ENCODE measurements around the gene RIMBP2.

Gene RIMBP2

DNA sequence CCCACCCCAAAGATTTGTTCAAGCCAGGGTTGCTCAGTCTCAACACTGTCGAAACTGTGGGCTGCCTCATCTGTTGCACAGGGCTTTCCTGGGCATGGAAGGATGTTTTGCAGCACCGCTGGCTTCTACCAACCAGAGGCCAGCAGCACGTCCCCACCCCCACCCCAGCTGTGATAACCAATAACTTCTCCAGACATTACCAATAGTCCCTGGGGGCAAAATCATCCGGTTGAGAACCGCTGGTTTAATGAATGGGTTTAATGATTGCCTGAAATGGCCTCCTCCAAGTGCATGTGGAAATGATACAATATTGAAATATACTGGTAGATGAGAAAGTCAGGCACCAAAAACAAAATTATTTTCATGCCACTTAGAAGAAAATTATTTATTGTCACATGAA, 44.5 kb downstream of the RIMBP2 start:
- H3K4me3 ChIP-seq (ENCODE audit: low read length in 2 of 2), result no peak overlapping the region
- H3K9me3 ChIP-seq (ENCODE audit: control insufficient read depth in 2 of 2, low read length in 2 of 2), result no peaks in the 10 kb centered on the region
- no peaks in the 10 kb centered on the region for H3K4me1 ChIP-seq (ENCODE audit: control insufficient read depth in 2 of 2, insufficient read depth in 2 of 2, low read length in 2 of 2)
- no peak overlapping the region for H3K27ac ChIP-seq (ENCODE audit: low read depth in 2 of 2, low read length in 2 of 2)
- H3K9ac ChIP-seq (ENCODE audit: low read depth in 1 of 2, low read length in 2 of 2), result no peak overlapping the region
- H3K36me3 ChIP-seq (ENCODE audit: control insufficient read depth in 2 of 2, insufficient read depth in 2 of 2, low read length in 2 of 2), result no peaks in the 10 kb centered on the region
- no peaks in the 10 kb centered on the region for H3K27me3 ChIP-seq (ENCODE audit: control insufficient read depth in 2 of 2, insufficient read depth in 2 of 2, low read length in 2 of 2)

- H3K4me3 ChIP-seq (ENCODE audit: low read length in 2 of 2), result no peak overlapping the region
- no peaks in the 10 kb centered on the region for H3K4me1 ChIP-seq (ENCODE audit: control insufficient read depth in 2 of 2, insufficient read depth in 2 of 2, low read length in 2 of 2)
- H3K27ac ChIP-seq (ENCODE audit: low read depth in 2 of 2, low read length in 2 of 2), result no peak overlapping the region
- no peaks in the 10 kb centered on the region for H3K9me3 ChIP-seq (ENCODE audit: control insufficient read depth in 2 of 2, low read length in 2 of 2)
- no peaks in the 10 kb centered on the region for H3K27me3 ChIP-seq (ENCODE audit: control insufficient read depth in 2 of 2, insufficient read depth in 2 of 2, low read length in 2 of 2)
- no peak overlapping the region for H3K9ac ChIP-seq (ENCODE audit: low read depth in 1 of 2, low read length in 2 of 2)
- H3K36me3 ChIP-seq (ENCODE audit: control insufficient read depth in 2 of 2, insufficient read depth in 2 of 2, low read length in 2 of 2), result no peaks in the 10 kb centered on the region
These were observed 46.3 kb downstream of the RIMBP2 start for GRCh38 chr12:130669797-130670196.

- Histone ChIP-seq H3K36me3 (ENCODE audit: control insufficient read depth in 2 of 2, insufficient read depth in 2 of 2, low read length in 2 of 2) (no peaks in the 10 kb centered on the region), H3K27me3 (ENCODE audit: control insufficient read depth in 2 of 2, insufficient read depth in 2 of 2, low read length in 2 of 2) (no peaks in the 10 kb centered on the region), H3K4me3 (ENCODE audit: low read length in 2 of 2) (no peak overlapping the region), H3K9ac (ENCODE audit: low read depth in 1 of 2, low read length in 2 of 2) (no peak overlapping the region), H3K27ac (ENCODE audit: low read depth in 2 of 2, low read length in 2 of 2) (no peak overlapping the region), H3K9me3 (ENCODE audit: control insufficient read depth in 2 of 2, low read length in 2 of 2) (no peaks in the 10 kb centered on the region), H3K4me1 (ENCODE audit: control insufficient read depth in 2 of 2, insufficient read depth in 2 of 2, low read length in 2 of 2) (no peaks in the 10 kb centered on the region)
These were observed 46.9 kb downstream of the RIMBP2 start for GRCh38 chr12:130669205-130669557.

DNA sequence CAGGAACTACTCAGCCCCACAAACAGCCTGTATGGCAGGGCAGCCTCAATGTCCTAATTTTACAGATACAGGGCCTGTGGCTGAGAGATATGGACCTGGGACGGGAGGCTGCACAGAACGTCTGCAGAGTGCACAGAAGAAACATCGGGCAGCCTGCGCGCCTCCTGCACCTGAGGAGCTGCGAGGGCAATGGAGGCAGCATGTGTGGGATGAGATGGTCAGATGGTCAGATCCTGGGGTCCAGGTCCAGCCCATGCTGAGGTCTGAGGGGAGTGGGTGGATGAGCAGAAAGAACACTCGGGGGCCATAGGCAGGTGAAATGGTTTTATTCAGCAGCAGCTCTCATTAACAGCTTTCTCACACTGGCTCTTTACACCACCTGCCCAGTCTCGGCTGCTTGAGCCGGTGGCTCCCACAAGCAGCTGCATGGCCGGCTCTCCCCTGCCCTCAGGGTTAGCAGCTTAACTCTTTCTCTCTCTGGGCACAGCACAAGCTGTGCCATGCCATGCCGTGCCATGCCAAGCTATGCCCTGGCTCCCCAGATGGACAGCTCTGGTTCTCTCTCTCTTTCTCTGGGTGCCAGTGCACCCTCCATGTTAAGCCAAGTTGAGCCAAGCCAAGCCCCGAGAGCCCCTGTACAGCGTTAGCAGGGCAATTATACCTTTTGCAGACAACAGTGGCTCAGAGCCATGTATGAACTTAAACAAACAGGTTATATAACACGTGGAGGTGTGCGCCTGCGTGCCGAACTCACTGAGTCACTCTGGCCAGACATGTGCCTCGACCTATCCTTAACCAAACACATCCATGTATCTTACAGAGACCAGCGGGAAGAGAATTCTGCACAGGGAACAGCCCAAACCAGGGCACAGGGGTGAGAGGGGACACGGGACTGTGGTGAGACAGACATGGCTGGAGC, 47.6 kb downstream of the RIMBP2 start:
- no peaks in the 10 kb centered on the region for H3K36me3 ChIP-seq (ENCODE audit: control insufficient read depth in 2 of 2, insufficient read depth in 2 of 2, low read length in 2 of 2)
- no peak overlapping the region for H3K4me3 ChIP-seq (ENCODE audit: low read length in 2 of 2)
- no peak overlapping the region for H3K27ac ChIP-seq (ENCODE audit: low read depth in 2 of 2, low read length in 2 of 2)
- no peaks in the 10 kb centered on the region for H3K4me1 ChIP-seq (ENCODE audit: control insufficient read depth in 2 of 2, insufficient read depth in 2 of 2, low read length in 2 of 2)
- H3K9ac ChIP-seq (ENCODE audit: low read depth in 1 of 2, low read length in 2 of 2), result no peak overlapping the region
- H3K27me3 ChIP-seq (ENCODE audit: control insufficient read depth in 2 of 2, insufficient read depth in 2 of 2, low read length in 2 of 2), result no peaks in the 10 kb centered on the region
- H3K9me3 ChIP-seq (ENCODE audit: control insufficient read depth in 2 of 2, low read length in 2 of 2), result no peaks in the 10 kb centered on the region

- Histone ChIP-seq H3K36me3 (ENCODE audit: control insufficient read depth in 2 of 2, insufficient read depth in 2 of 2, low read length in 2 of 2) (no peaks in the 10 kb centered on the region), H3K9ac (ENCODE audit: low read depth in 1 of 2, low read length in 2 of 2) (no peak overlapping the region), H3K27me3 (ENCODE audit: control insufficient read depth in 2 of 2, insufficient read depth in 2 of 2, low read length in 2 of 2) (no peaks in the 10 kb centered on the region), H3K4me1 (ENCODE audit: control insufficient read depth in 2 of 2, insufficient read depth in 2 of 2, low read length in 2 of 2) (no peaks in the 10 kb centered on the region), H3K9me3 (ENCODE audit: control insufficient read depth in 2 of 2, low read length in 2 of 2) (no peaks in the 10 kb centered on the region), H3K4me3 (ENCODE audit: low read length in 2 of 2) (no peak overlapping the region), H3K27ac (ENCODE audit: low read depth in 2 of 2, low read length in 2 of 2) (no peak overlapping the region)
These were observed 48.6 kb downstream of the RIMBP2 start for GRCh38 chr12:130667421-130667960.

GRCh38 chr12:130666645-130667044, 49.5 kb downstream of the RIMBP2 start:
- Histone ChIP-seq H3K27ac (ENCODE audit: low read depth in 2 of 2, low read length in 2 of 2) (no peak overlapping the region), H3K9ac (ENCODE audit: low read depth in 1 of 2, low read length in 2 of 2) (no peak overlapping the region), H3K4me3 (ENCODE audit: low read length in 2 of 2) (no peak overlapping the region), H3K27me3 (ENCODE audit: control insufficient read depth in 2 of 2, insufficient read depth in 2 of 2, low read length in 2 of 2) (no peaks in the 10 kb centered on the region), H3K9me3 (ENCODE audit: control insufficient read depth in 2 of 2, low read length in 2 of 2) (no peaks in the 10 kb centered on the region), H3K36me3 (ENCODE audit: control insufficient read depth in 2 of 2, insufficient read depth in 2 of 2, low read length in 2 of 2) (no peaks in the 10 kb centered on the region), H3K4me1 (ENCODE audit: control insufficient read depth in 2 of 2, insufficient read depth in 2 of 2, low read length in 2 of 2) (no peaks in the 10 kb centered on the region)

DNA sequence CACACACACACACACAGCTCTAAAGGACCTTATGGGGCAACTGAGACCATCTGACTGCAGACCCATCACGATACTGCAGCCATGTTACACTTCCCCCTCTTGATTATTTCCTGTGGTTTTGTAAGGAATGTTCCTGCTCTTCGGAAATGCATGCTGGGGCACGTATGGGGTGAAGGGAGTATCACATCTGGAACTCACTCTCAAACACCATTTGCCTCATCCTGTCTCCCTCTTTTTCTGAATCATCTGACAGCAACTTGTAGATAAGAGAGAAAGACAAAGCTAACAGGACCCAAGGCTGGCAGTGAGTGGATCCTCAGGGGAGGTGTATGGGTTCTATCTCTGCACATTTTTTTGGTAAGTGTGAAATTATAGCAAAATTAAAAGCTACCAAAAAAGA, 50.3 kb downstream of the RIMBP2 start:
- Histone ChIP-seq H3K9me3 (ENCODE audit: control insufficient read depth in 2 of 2, low read length in 2 of 2) (no peaks in the 10 kb centered on the region), H3K27me3 (ENCODE audit: control insufficient read depth in 2 of 2, insufficient read depth in 2 of 2, low read length in 2 of 2) (no peaks in the 10 kb centered on the region), H3K9ac (ENCODE audit: low read depth in 1 of 2, low read length in 2 of 2) (no peak overlapping the region), H3K36me3 (ENCODE audit: control insufficient read depth in 2 of 2, insufficient read depth in 2 of 2, low read length in 2 of 2) (no peaks in the 10 kb centered on the region), H3K4me3 (ENCODE audit: low read length in 2 of 2) (no peak overlapping the region), H3K27ac (ENCODE audit: low read depth in 2 of 2, low read length in 2 of 2) (no peak overlapping the region), H3K4me1 (ENCODE audit: control insufficient read depth in 2 of 2, insufficient read depth in 2 of 2, low read length in 2 of 2) (no peaks in the 10 kb centered on the region)

- Histone ChIP-seq H3K9me3 (ENCODE audit: control insufficient read depth in 2 of 2, low read length in 2 of 2) (no peaks in the 10 kb centered on the region), H3K27ac (ENCODE audit: low read depth in 2 of 2, low read length in 2 of 2) (no peak overlapping the region), H3K4me3 (ENCODE audit: low read length in 2 of 2) (no peak overlapping the region), H3K4me1 (ENCODE audit: control insufficient read depth in 2 of 2, insufficient read depth in 2 of 2, low read length in 2 of 2) (no peaks in the 10 kb centered on the region), H3K27me3 (ENCODE audit: control insufficient read depth in 2 of 2, insufficient read depth in 2 of 2, low read length in 2 of 2) (no peaks in the 10 kb centered on the region), H3K36me3 (ENCODE audit: control insufficient read depth in 2 of 2, insufficient read depth in 2 of 2, low read length in 2 of 2) (no peaks in the 10 kb centered on the region), H3K9ac (ENCODE audit: low read depth in 1 of 2, low read length in 2 of 2) (no peak overlapping the region)
These were observed 51.3 kb downstream of the RIMBP2 start for GRCh38 chr12:130664772-130665171.

DNA sequence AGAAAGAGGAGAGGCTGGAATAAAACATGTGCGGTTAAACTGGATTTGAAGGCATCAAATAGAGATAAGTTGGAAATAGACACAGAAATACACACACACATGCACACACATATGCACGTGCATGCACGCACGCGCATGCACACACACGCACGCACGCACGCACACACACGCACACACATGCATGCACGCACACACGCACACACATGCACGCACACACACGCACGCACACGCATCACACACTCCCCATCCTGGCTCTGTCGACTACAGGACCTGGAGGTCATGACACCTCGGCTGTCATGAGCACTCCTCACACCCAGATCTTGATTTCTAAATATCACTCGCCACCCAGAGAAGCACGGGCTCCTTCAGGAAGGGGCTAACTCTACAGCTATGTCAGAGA, 51.8 kb downstream of the RIMBP2 start:
- Histone ChIP-seq H3K4me1 (ENCODE audit: control insufficient read depth in 2 of 2, insufficient read depth in 2 of 2, low read length in 2 of 2) (no peaks in the 10 kb centered on the region), H3K36me3 (ENCODE audit: control insufficient read depth in 2 of 2, insufficient read depth in 2 of 2, low read length in 2 of 2) (no peaks in the 10 kb centered on the region), H3K9me3 (ENCODE audit: control insufficient read depth in 2 of 2, low read length in 2 of 2) (no peaks in the 10 kb centered on the region), H3K9ac (ENCODE audit: low read depth in 1 of 2, low read length in 2 of 2) (no peak overlapping the region), H3K4me3 (ENCODE audit: low read length in 2 of 2) (no peak overlapping the region), H3K27me3 (ENCODE audit: control insufficient read depth in 2 of 2, insufficient read depth in 2 of 2, low read length in 2 of 2) (no peaks in the 10 kb centered on the region), H3K27ac (ENCODE audit: low read depth in 2 of 2, low read length in 2 of 2) (no peak overlapping the region)

GRCh38 chr12:130663514-130663913, 52.6 kb downstream of the RIMBP2 start:
- no peak overlapping the region for H3K4me3 ChIP-seq (ENCODE audit: low read length in 2 of 2)
- H3K36me3 ChIP-seq (ENCODE audit: control insufficient read depth in 2 of 2, insufficient read depth in 2 of 2, low read length in 2 of 2), result no peaks in the 10 kb centered on the region
- no peaks in the 10 kb centered on the region for H3K9me3 ChIP-seq (ENCODE audit: control insufficient read depth in 2 of 2, low read length in 2 of 2)
- H3K27ac ChIP-seq (ENCODE audit: low read depth in 2 of 2, low read length in 2 of 2), result no peak overlapping the region
- H3K27me3 ChIP-seq (ENCODE audit: control insufficient read depth in 2 of 2, insufficient read depth in 2 of 2, low read length in 2 of 2), result no peaks in the 10 kb centered on the region
- H3K9ac ChIP-seq (ENCODE audit: low read depth in 1 of 2, low read length in 2 of 2), result no peak overlapping the region
- no peaks in the 10 kb centered on the region for H3K4me1 ChIP-seq (ENCODE audit: control insufficient read depth in 2 of 2, insufficient read depth in 2 of 2, low read length in 2 of 2)
